ENCODE data around the gene PTGFR. TPM values are rescaled to one million over a fixed set of nuclear protein-coding genes. Genes with fewer than 3 reads are reported as not detected.

PTGFR gene
- total RNA-seq, 4 donors from 2014 or later = 0.48 to 13.6 (median 2.6) TPM

DNA sequence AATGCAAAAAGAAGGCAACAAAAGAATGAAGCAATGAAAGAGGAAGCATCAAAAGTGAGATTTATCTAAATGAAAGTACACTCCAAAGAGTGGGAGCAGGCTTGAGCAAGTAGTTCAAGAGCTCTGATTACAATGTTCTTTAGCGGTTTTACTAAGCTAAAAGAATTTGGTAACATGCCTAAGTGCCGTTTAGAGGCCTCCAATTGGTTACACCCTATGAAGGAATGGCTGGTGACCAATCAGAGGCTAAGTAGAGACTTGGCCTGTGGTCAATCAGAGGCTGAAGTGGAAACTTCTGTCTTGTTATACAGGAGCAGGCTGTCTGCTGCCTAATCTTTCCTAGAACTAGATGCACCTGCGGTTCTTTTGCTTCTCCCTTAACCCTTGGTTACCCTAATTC lies 59.1 kb downstream of the PTGFR start:
- ATAC-seq (ENCODE audit: low FRiP score) = no peak
- TF ChIP-seq, protein P1, sequence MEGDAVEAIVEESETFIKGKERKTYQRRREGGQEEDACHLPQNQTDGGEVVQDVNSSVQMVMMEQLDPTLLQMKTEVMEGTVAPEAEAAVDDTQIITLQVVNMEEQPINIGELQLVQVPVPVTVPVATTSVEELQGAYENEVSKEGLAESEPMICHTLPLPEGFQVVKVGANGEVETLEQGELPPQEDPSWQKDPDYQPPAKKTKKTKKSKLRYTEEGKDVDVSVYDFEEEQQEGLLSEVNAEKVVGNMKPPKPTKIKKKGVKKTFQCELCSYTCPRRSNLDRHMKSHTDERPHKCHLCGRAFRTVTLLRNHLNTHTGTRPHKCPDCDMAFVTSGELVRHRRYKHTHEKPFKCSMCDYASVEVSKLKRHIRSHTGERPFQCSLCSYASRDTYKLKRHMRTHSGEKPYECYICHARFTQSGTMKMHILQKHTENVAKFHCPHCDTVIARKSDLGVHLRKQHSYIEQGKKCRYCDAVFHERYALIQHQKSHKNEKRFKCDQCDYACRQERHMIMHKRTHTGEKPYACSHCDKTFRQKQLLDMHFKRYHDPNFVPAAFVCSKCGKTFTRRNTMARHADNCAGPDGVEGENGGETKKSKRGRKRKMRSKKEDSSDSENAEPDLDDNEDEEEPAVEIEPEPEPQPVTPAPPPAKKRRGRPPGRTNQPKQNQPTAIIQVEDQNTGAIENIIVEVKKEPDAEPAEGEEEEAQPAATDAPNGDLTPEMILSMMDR (IDR thresholded peaks at IDR 0.05) = no peak

DNA sequence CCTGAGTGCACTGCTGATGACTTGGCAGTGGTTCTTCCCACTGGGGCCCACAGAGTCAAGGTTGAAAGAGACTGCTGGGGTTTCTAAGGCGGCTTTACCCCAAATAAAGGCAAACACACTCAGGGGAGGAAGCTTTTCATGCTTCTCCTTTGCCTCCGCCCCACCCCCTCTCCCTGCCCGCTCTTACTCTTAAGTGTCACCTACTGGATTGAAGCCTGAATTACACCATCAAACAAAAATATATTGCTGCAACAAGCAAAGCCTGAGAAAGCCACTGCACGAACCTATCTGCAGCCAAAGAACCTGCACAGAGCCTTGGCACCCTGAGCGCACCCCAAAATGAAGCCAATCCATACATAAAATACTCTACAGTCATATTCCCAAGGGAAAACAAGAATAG lies 63.1 kb downstream of the PTGFR start:
- DNase-seq (ENCODE audit: low spot score) (no peak), ATAC-seq (ENCODE audit: low FRiP score) (no peak)
- TF ChIP-seq, protein P1 (IDR thresholded peaks at IDR 0.05) = no peak

More for the DNA sequence above, 59.1 kb downstream of the PTGFR start:
- DNase-seq (ENCODE audit: low spot score) = no peak

DNA sequence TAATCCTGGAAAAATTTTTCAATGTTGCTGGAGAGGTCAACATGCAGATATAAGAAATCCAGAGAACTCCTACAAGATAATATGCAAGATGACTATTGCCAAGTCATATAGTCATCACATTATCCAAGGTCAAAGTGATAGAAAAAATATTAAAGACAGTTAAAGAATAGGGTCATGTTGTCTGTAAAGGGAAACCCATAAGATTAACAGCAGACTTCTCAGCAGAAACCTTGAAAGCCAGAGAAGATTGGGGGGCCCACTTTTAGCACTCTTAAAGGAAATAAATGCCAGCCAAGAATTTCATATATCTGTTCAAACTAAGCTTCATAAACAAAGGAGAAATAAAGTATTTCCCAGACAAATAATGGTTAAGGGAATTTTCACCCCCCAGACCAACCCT lies 64.1 kb downstream of the PTGFR start:
- TF ChIP-seq, protein P1 (IDR thresholded peaks at IDR 0.05) = no peak
- DNase-seq (ENCODE audit: low spot score) = no peak
- no peak for ATAC-seq (ENCODE audit: low FRiP score)

DNA sequence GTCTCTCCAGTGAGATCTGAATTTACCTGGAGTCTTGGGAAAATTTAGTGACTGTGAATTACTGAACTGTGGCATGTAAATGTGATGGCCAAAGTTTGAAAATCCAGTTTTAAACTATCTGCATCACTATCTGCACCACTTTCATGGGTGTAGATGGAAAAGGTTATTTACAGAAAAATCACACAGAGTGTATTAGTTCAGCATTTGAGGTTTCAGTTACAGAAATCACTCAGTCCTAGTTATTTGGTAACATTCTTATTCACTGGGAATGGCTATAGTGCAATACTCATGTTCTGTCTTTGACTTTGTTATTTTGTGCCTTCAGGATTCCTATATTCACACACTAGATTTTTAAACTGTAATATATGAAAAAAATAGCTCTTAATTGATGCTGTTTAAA lies 68.9 kb downstream of the PTGFR start:
- ATAC-seq (ENCODE audit: low FRiP score) (no peak), DNase-seq (ENCODE audit: low spot score) (no peak)
- TF ChIP-seq, protein P1 (IDR thresholded peaks at IDR 0.05) = no peak

DNA sequence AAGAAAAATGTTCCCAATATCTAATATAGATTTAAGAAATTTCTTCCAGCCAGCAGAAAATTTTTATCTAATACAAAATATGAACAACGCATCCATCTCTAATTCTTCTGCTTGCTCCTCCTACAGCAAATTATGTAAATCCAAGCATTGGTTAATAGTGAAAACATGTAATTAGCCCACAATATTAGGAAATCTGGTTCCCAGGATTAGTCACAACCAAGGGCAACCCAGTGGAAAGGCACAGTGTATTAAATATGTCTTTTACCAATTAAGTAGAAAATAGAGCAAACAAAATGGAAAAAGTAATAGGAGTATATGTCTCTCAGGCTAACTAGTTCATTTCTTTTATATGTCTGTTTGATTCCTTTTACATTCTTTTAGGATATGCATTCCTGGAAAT lies 70.0 kb downstream of the PTGFR start:
- no peak for ATAC-seq (ENCODE audit: low FRiP score)
- TF ChIP-seq, protein P1 (IDR thresholded peaks at IDR 0.05) = no peak
- DNase-seq (ENCODE audit: low spot score) = no peak

DNA sequence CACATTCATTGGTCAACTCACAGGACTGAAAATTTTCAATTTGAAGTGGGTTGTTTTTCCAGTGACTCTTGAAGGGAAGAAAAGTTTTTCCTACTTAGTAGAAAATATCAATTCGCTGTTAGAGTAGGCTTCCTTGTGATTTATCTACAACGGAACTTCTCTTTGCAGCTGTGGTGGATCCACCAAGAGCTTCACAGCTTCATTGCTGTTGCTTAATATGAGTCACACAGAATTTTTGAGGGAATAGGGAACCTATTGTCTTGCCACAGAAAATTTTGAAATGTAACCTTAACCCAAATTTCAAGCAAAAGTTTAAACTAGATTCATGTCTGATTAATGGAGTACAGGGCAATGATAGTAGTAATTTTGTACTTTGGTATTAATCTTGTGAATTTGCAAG lies 71.1 kb downstream of the PTGFR start:
- ATAC-seq (ENCODE audit: low FRiP score) (no peak), DNase-seq (ENCODE audit: low spot score) (no peak)
- TF ChIP-seq, protein P1 (IDR thresholded peaks at IDR 0.05) = no peak

DNA sequence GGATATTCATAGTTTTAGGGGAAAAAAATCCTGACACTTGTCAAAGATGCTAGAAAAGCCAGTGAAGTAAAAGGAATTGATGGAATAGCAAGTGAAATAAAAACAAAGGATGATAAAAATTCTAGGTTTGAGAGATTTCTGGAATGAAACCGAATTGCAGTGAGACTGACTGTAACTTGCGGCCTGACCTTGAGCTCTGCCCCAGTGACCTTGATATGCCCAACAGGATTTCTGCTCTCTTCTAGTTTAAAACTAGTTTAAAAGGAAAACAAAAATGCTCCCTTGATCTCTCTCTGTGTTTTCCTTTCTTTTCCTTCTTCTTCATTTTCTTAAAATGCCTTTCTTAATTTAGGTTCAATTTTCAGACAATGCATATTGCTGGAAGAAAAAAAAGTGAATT lies 74.6 kb downstream of the PTGFR start:
- no peak for ATAC-seq (ENCODE audit: low FRiP score)
- no peak for DNase-seq (ENCODE audit: low spot score)
- TF ChIP-seq, protein P1 (IDR thresholded peaks at IDR 0.05) = no peak

Data from omental fat pad (tissue), 4 donors.